ENCODE measurements around the gene SAA4. TPM values are rescaled to one million over a fixed set of nuclear protein-coding genes. Genes with fewer than 3 reads are reported as not detected.
A peak's percentile ranks its signal among the peaks of the same experiment; 100 is the strongest.

Gene SAA4
- total RNA-seq, 1 experiment from 2014 or later: not detected

GRCh38 chr11:18261721-18262120, 25.1 kb upstream of the SAA4 start:
- no TSS peak for BruUV-seq (replicated peaks)
- no peaks in the 10 kb centered on the region for H3K27me3 Mint-ChIP-seq (ENCODE audit: insufficient read depth, unreplicated experiment)

GRCh38 chr11:18259259-18259658, 22.7 kb upstream of the SAA4 start:
- no peaks in the 10 kb centered on the region for H3K9me3 ChIP-seq
- H3K27me3 Mint-ChIP-seq (ENCODE audit: insufficient read depth, unreplicated experiment): no peaks in the 10 kb centered on the region
- H3K36me3 Mint-ChIP-seq (ENCODE audit: insufficient read depth, unreplicated experiment): no peaks in the 10 kb centered on the region
- peak in 1 of 2 experiments; percentile 40 for DNase-seq
- no peak overlapping the region for H3K4me3 ChIP-seq (ENCODE audit: low read depth, low read length)
- no peaks in the 10 kb centered on the region for H3K9me3 Mint-ChIP-seq (ENCODE audit: unreplicated experiment)
- peaks cover 7% of the 10 kb centered on the region for H3K4me1 Mint-ChIP-seq (ENCODE audit: low read depth, unreplicated experiment)
- intact Hi-C loops (cut with micrococcal nuclease; ENCODE audit: unreplicated experiment): no loop called here
- no peak for TF ChIP-seq CTCF (IDR thresholded peaks at IDR 0.05; ENCODE audit: insufficient read depth in 1 of 2, low read depth in 1 of 2, low read length in 1 of 2, severe bottlenecking in 1 of 2, unreplicated experiment in 1 of 2)
- H3K4me1 ChIP-seq: peaks cover 26% of the 10 kb centered on the region
- no peaks in the 10 kb centered on the region for H3K36me3 ChIP-seq (ENCODE audit: control insufficient read depth, insufficient read depth, low read length)
- H3K27ac Mint-ChIP-seq (ENCODE audit: unreplicated experiment): no peak overlapping the region
- ChIA-PET POLR2A (no interaction called here), CTCF (no interaction called here)
- no TSS peak for BruUV-seq (replicated peaks)
- no peak overlapping the region for H3K4me3 Mint-ChIP-seq (ENCODE audit: unreplicated experiment)
- no peaks in the 10 kb centered on the region for H3K27me3 ChIP-seq (replicated peaks; ENCODE audit: control insufficient read depth, insufficient read depth, low read length)

More at GRCh38 chr11:18261721-18262120, 25.1 kb upstream of the SAA4 start:
- Histone ChIP-seq H3K4me1 (peaks cover 26% of the 10 kb centered on the region), H3K36me3 (ENCODE audit: control insufficient read depth, insufficient read depth, low read length) (no peaks in the 10 kb centered on the region), H3K4me3 (ENCODE audit: low read depth, low read length) (no peak overlapping the region), H3K27me3 (replicated peaks; ENCODE audit: control insufficient read depth, insufficient read depth, low read length) (no peaks in the 10 kb centered on the region), H3K9me3 (no peaks in the 10 kb centered on the region)
- Mint-ChIP-seq H3K4me3 (ENCODE audit: unreplicated experiment) (no peak overlapping the region), H3K27ac (ENCODE audit: unreplicated experiment) (no peak overlapping the region), H3K9me3 (ENCODE audit: unreplicated experiment) (no peaks in the 10 kb centered on the region), H3K4me1 (ENCODE audit: low read depth, unreplicated experiment) (peaks cover 7% of the 10 kb centered on the region), H3K36me3 (ENCODE audit: insufficient read depth, unreplicated experiment) (no peaks in the 10 kb centered on the region)
- no peak for TF ChIP-seq CTCF (IDR thresholded peaks at IDR 0.05; ENCODE audit: insufficient read depth in 1 of 2, low read depth in 1 of 2, low read length in 1 of 2, severe bottlenecking in 1 of 2, unreplicated experiment in 1 of 2)
- POLR2A ChIA-PET: no interaction called here
- no peak for DNase-seq
- intact Hi-C loops (cut with micrococcal nuclease; ENCODE audit: unreplicated experiment): no loop called here
- CTCF ChIA-PET: no interaction called here

GRCh38 chr11:18254781-18255361, 18.3 kb upstream of the SAA4 start:
- intact Hi-C loops (cut with micrococcal nuclease; ENCODE audit: unreplicated experiment): no loop called here
- no peak overlapping the region for H3K27ac Mint-ChIP-seq (ENCODE audit: unreplicated experiment)
- no peak overlapping the region for H3K4me3 ChIP-seq (ENCODE audit: low read depth, low read length)
- CTCF ChIA-PET: no interaction called here
- no peaks in the 10 kb centered on the region for H3K36me3 Mint-ChIP-seq (ENCODE audit: insufficient read depth, unreplicated experiment)
- no peak overlapping the region for H3K4me3 Mint-ChIP-seq (ENCODE audit: unreplicated experiment)
- BruUV-seq (replicated peaks): no TSS peak
- no peaks in the 10 kb centered on the region for H3K36me3 ChIP-seq (ENCODE audit: control insufficient read depth, insufficient read depth, low read length)
- H3K27me3 Mint-ChIP-seq (ENCODE audit: insufficient read depth, unreplicated experiment): peaks cover 3% of the 10 kb centered on the region
- H3K4me1 Mint-ChIP-seq (ENCODE audit: low read depth, unreplicated experiment): no peaks in the 10 kb centered on the region
- H3K9me3 Mint-ChIP-seq (ENCODE audit: unreplicated experiment): no peaks in the 10 kb centered on the region
- H3K9me3 ChIP-seq: no peaks in the 10 kb centered on the region
- H3K4me1 ChIP-seq: peaks cover 10% of the 10 kb centered on the region; the same call in 1 of the 2 replicates
- no peak for TF ChIP-seq CTCF (IDR thresholded peaks at IDR 0.05; ENCODE audit: insufficient read depth in 1 of 2, low read depth in 1 of 2, low read length in 1 of 2, severe bottlenecking in 1 of 2, unreplicated experiment in 1 of 2)
- no peak for DNase-seq
- H3K27me3 ChIP-seq (replicated peaks; ENCODE audit: control insufficient read depth, insufficient read depth, low read length): no peaks in the 10 kb centered on the region
- POLR2A ChIA-PET: no interaction called here
